Measurements from ENCODE around the gene RNF44. TPM values are rescaled to one million over a fixed set of nuclear protein-coding genes. Genes with fewer than 3 reads are reported as not detected.

RNF44 gene
- total RNA-seq = 6.7 and 11.5 TPM in 2 replicates

GRCh38 chr5:176536902-176537553 lies at the start of gene RNF44:
Gene RNF44 (minus strand): TSS chr5:176537402. CDS start chr5:176532472, 4,930 bp downstream.

GRCh38 chr5:176548967-176549444 lies 11.8 kb upstream of the RNF44 start, which contains the start of gene CDHR2:
Gene CDHR2 (plus strand): TSS chr5:176549342. CDS start chr5:176565353, 16,011 bp downstream.

Other genes with a start within 250 kb of the RNF44 start
- gene KIAA1191, start 175.6 kb downstream of the RNF44 start, total RNA-seq = 44.6 and 52.2 TPM in 2 replicates
- gene ARL10, start 171.9 kb downstream of the RNF44 start, total RNA-seq = 8.4 and 9.0 TPM in 2 replicates
- 19.1 and 19.6 TPM in 2 replicates for gene NOP16, start 148.8 kb downstream of the RNF44 start, total RNA-seq
- 70.5 and 122 TPM in 2 replicates for gene HIGD2A, start 148.7 kb downstream of the RNF44 start, total RNA-seq
- gene CLTB, start 120.9 kb downstream of the RNF44 start, total RNA-seq = 72.9 and 73.5 TPM in 2 replicates
- 26.2 and 27.1 TPM in 2 replicates for gene FAF2, start 89.0 kb downstream of the RNF44 start, total RNA-seq
- not detected in 2 replicates for gene CDHR2, start 11.9 kb upstream of the RNF44 start, total RNA-seq
- 2.2 and 2.4 TPM in 2 replicates for gene GPRIN1, start 72.8 kb upstream of the RNF44 start, total RNA-seq
- 0.10 and 0.56 TPM in 2 replicates for gene SNCB, start 93.1 kb upstream of the RNF44 start, total RNA-seq
- gene EIF4E1B, start 93.3 kb upstream of the RNF44 start, total RNA-seq = not detected in 2 replicates
- gene TSPAN17, start 110.1 kb upstream of the RNF44 start, total RNA-seq = 19.3 and 20.2 TPM in 2 replicates